HL-60 (cell line): ENCODE measurements around the gene GJA5.

Source experiments
- DNase-seq, 2 experiments: peaks; one replicate each; pipeline ENCODE4 v3.0.0-alpha.2; 2010 to 2020; ENCODE audit warnings: low read depth in 1 of 2, low spot score in 1 of 2
- H3K27ac ChIP-seq: fragments of 250-450 bp; sonication (Bioruptor Pico); replicated peaks from 2 replicates; pipeline ENCODE4 v1.5.1; 2020; ENCODE audit warnings: mild to moderate bottlenecking, moderate library complexity
- H3K27me3 ChIP-seq: fragments of 250-450 bp; sonication (Bioruptor Pico); 2 replicates; pipeline ENCODE4 v1.5.1; 2021; ENCODE audit warnings: mild to moderate bottlenecking, moderate library complexity; ENCODE audit not compliant: insufficient read depth, poor library complexity, severe bottlenecking
- H3K4me3 ChIP-seq: replicated peaks from 2 replicates; pipeline ENCODE4 v1.5.1; 2011; ENCODE audit warnings: mild to moderate bottlenecking, control low read depth, low read length; ENCODE audit not compliant: insufficient read depth
- GABPA ChIP-seq: IDR thresholded peaks from 2 replicates; pipeline ENCODE4 v1.6.1; 2012; ENCODE audit warnings: low read depth
- POLR2AphosphoS5 ChIP-seq: IDR thresholded peaks from 2 replicates; pipeline ENCODE4 v1.6.1; 2012; ENCODE audit warnings: low read depth
- SPI1 ChIP-seq: IDR thresholded peaks from 2 replicates; pipeline ENCODE4 v1.6.1; 2012; ENCODE audit warnings: low read depth, mild to moderate bottlenecking, borderline replicate concordance
- TF ChIP-seq, protein P1 (sequence below): IDR thresholded peaks from one replicate; pipeline ENCODE4 v1.5.1; 2011; ENCODE audit warnings: low read length, control low read depth, inconsistent platforms; ENCODE audit not compliant: insufficient read depth
- TF ChIP-seq, protein P2 (sequence below): IDR thresholded peaks from 2 replicates; pipeline ENCODE4 v1.6.1; 2012; ENCODE audit warnings: low read depth; ENCODE audit not compliant: insufficient replicate concordance

GJA5 gene

DNA sequence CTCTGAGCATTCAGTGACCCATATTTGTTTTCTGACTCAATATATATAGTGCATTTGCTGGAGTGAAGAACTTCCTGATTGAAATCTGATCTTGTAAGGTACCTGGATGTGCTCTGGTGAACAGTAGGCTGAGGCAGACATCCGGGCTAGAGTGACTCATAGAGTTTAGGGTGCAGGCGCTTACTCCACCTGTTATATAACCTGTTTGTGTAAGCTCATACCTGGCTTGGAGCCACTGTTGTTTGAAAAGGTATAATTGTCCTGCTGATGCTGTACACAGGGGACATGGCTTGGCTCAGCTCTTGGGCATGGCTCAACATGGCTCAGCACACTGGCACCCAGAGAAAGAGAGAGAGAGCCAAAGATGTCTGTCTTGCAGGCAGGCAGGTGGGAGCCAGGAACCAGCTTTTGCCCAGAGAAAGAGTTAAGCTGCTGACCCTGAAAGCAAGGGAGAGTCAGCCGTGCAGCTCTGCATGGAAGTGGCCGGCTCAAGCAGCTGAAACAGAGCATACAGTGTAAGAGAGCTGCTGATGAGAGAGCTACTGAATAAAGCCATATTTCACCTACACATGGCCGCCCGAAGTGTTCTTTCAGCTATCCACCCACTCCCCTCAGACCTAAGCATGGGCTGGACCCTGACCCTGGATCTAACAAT lies 43.2 kb downstream of the GJA5 start:
- TF ChIP-seq, protein P1, sequence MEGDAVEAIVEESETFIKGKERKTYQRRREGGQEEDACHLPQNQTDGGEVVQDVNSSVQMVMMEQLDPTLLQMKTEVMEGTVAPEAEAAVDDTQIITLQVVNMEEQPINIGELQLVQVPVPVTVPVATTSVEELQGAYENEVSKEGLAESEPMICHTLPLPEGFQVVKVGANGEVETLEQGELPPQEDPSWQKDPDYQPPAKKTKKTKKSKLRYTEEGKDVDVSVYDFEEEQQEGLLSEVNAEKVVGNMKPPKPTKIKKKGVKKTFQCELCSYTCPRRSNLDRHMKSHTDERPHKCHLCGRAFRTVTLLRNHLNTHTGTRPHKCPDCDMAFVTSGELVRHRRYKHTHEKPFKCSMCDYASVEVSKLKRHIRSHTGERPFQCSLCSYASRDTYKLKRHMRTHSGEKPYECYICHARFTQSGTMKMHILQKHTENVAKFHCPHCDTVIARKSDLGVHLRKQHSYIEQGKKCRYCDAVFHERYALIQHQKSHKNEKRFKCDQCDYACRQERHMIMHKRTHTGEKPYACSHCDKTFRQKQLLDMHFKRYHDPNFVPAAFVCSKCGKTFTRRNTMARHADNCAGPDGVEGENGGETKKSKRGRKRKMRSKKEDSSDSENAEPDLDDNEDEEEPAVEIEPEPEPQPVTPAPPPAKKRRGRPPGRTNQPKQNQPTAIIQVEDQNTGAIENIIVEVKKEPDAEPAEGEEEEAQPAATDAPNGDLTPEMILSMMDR: no peak
- no peak for TF ChIP-seq POLR2AphosphoS5
- TF ChIP-seq SPI1: no peak
- no peak for TF ChIP-seq GABPA
- TF ChIP-seq, protein P2, sequence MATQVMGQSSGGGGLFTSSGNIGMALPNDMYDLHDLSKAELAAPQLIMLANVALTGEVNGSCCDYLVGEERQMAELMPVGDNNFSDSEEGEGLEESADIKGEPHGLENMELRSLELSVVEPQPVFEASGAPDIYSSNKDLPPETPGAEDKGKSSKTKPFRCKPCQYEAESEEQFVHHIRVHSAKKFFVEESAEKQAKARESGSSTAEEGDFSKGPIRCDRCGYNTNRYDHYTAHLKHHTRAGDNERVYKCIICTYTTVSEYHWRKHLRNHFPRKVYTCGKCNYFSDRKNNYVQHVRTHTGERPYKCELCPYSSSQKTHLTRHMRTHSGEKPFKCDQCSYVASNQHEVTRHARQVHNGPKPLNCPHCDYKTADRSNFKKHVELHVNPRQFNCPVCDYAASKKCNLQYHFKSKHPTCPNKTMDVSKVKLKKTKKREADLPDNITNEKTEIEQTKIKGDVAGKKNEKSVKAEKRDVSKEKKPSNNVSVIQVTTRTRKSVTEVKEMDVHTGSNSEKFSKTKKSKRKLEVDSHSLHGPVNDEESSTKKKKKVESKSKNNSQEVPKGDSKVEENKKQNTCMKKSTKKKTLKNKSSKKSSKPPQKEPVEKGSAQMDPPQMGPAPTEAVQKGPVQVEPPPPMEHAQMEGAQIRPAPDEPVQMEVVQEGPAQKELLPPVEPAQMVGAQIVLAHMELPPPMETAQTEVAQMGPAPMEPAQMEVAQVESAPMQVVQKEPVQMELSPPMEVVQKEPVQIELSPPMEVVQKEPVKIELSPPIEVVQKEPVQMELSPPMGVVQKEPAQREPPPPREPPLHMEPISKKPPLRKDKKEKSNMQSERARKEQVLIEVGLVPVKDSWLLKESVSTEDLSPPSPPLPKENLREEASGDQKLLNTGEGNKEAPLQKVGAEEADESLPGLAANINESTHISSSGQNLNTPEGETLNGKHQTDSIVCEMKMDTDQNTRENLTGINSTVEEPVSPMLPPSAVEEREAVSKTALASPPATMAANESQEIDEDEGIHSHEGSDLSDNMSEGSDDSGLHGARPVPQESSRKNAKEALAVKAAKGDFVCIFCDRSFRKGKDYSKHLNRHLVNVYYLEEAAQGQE: no peak
- Histone ChIP-seq H3K4me3 (no peak overlapping the region), H3K27ac (no peak overlapping the region), H3K27me3 (peaks cover 5% of the 10 kb centered on the region)
- no peak for DNase-seq

DNA sequence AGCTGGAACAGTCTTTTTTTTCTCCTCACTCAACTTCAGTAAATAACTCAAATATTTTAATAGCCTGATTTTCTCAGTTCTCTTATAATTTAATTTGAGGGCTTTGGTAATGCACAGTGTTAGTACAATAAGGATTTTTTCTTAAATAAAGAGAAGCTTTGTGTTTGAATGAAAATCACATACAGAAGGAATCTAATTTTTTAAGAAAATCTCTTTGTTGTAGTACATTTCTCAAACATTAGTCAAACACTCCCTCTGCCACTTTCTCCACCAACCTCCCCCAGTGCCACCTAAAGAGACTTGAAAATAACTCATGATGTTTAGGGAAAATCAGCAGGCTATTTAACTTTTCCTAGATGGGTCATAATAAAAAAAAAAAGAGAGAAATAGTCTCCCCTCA lies 47.8 kb downstream of the GJA5 start:
- H3K27me3 ChIP-seq: peaks cover 5% of the 10 kb centered on the region
- DNase-seq: no peak

More for the DNA sequence above, 47.8 kb downstream of the GJA5 start:
- Histone ChIP-seq H3K27ac (no peak overlapping the region), H3K4me3 (no peak overlapping the region)
- TF ChIP-seq, protein P2: no peak
- TF ChIP-seq POLR2AphosphoS5 (no peak), SPI1 (no peak)
- TF ChIP-seq, protein P1: no peak
